GM18907 (cell line): Measurements from ENCODE around the gene TTC24.

Experiments used
- ATAC-seq: cut with Tn5 transposase; IDR thresholded peaks from one replicate; pipeline ENCODE4 v1.9.1; 2021; ENCODE audit warnings: mild to moderate bottlenecking, moderate library complexity; ENCODE audit not compliant: unreplicated experiment

The TTC24 gene

DNA sequence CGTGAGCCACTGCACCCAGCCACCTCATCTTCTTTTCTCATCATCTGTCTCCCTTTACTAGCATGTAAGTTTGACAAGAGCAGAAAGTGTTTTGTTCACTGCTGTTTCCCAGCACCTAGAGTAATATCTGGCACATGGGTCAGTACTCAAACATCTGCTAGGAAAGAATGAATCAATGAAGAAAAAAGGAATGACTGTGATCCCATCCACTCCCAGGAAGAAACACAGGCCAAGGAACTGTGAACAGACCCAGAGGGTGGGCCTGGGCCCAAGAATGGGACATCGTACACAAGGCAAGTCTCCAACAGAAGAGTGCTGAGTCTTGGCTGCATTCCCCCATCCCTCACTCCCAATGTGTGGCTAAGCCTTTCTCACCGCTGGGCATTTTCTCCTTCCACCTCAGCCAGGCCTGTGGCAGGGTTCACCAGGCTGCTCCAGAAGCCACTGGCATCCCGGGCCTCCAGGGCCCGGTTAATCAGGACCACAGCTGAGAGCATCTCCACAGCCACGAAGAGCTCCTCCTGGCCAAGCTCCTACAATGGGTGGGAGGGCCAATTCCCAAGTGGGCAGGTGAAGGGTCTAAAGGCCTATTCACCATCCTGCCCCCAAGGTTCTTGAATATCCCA lies 25.6 kb upstream of the TTC24 start:
- no peak for ATAC-seq

DNA sequence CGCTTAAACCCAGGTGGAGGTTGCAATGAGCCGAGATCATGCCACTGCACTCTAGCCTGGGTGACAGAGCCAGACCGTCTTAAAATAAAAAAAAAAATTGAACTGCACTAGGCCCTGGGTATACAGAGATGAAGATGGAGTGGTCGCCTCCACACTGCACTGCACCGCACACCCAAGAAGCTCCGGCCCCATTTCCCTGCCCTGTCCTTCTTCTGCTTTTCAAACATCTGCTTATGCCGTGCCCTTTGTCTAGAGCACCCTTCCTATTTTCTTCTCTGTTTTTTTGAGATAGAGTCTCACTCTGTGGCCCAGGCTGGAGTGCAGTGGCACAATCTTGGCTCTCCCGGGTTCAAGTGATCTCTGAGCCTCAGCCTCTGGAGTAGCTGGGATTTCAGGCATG lies 24.6 kb upstream of the TTC24 start:
- ATAC-seq = no peak

DNA sequence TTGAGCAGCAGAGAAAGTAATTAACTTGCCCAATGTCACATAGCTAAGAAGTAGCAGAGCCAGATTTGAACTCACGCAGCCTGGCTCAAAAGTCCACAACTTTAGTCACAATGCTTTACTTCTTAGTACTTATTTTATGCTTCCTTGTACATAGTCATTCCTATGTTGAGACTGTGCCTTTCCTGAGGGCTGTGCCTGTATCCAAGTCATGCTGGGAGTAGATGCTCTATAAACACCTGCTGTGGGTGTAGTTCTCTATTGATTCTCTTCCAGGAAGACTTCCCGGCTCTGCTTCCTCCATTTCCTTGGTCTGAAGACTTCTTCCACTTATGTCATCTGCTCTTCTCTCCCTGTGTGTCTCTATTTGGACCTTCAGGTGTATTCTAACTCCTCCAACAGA lies 23.8 kb upstream of the TTC24 start:
- no peak for ATAC-seq

DNA sequence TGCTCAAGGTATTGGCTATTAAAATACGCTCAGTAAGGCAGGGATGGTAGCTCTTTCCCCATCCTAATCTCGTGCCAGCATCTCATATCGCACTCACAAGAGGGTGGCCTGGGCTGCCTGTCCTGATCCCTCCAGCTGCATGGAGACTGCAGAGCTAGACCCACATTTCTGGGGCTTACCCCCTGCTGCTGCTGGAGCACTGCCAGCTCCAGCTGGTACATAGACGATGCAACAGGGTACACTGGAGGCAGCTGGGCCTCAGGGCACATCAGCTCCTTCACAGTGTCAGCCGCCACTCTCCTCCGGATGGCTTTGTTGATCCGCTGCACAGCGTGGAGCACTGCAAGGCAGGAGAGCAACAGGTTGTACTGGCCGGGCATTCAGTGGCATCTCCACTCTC lies 23.2 kb upstream of the TTC24 start:
- ATAC-seq = no peak

DNA sequence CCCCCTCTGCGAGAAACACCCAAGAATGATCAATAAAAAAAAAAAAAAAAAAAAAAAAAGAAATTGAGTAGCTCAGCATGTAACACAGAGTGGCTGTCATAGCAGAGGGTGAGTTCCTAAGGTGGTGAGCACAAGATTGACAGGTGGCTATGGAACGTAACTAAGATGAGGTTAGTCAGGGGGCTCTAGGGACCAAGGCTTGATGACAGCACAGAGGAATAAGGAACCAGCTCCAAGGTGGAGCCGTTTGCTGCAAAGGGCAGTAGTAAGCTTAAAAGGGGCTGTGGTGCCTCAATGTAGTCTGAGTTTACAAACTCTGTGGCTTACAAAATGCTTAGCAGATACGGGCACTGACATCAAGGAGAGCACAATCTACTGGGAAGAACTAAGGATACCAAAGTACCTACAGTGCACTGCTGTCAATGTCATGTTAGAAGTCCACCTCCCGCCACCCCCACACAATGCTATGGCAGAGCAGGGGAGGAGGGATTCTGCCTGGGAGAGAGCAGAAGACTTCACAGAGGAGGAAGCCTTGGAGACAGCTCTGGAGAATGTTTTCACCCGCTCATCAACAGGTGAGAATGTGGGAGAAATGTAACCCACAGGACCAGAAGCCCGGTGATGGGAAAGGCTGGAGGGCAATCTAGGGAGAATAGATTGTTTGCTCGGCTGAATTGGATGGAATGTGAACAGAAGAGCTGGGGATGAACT lies 20.3 kb upstream of the TTC24 start:
- no peak for ATAC-seq

DNA sequence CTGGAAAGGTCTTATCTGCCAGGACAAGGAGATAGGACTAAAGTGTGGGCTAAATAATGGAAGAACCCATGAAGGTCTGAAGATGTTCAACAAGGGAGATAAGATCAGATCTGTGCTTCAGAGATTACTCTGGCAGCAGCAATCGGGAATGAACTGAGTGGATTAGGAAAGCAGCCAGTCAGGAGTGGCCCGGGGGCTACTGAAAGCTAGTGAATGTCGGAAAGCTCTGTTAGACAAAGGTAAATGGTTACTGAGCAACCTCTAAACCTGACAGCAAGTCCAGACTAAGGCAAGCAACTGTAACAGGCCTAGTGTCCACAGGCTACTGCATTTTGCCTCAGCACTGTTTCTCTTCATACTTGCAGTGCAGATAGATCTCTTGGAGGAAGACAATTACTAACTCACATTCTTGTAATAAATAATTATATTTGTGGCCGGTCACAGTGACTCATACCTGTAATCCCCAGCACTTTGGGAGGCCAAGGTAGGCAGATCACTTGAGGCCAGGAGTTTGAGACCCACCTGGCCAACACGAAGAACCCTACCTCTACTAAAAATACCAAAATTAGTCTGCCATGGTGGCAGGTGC lies 19.6 kb upstream of the TTC24 start:
- ATAC-seq = no peak

DNA sequence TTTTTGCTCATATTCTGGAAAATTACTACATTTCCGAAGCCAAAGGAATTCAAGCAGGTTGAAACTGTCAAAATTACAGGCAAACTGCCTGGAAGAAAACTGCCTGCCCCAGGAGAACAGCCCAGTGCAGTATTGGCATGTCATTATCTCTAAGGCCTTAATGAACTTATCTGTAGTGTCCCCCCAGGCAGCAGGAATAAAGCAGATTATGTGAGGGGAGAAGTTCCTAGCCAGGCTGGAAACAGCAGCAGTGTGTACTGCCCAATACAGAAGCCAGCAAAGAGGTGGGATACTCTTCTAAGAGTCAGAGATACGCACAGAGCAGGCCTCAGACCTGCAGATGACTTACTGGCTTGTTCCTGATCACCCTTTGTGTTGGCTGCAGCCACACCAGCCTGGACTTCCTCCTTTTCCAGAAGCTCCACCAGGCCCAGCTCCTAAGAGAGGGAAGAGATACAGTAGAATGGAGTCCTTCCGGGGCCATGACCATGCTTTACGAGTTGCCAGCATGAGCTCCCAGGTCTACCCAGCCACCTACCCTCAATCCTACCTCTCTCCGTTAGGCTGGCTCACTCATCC lies 18.8 kb upstream of the TTC24 start:
- no peak for ATAC-seq

DNA sequence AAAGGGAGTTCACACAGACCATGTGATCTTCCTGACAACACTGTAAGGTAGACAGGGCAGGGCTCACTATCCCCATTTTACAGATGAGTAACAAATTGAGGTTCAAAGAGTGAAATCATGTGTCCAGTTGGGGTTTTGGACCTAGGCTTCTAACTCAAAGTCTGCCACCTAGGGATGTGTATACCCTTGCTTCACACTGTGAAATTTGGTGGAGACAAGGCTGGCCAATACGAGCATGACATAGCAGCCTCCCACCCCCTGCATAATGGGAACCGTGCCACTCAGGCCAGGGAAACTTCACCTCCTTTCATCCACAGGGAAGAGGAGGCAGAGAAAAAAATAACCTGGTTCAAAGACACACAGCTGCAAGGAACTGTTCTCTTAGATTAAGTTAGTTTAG lies 14.0 kb upstream of the TTC24 start:
- ATAC-seq = no peak

DNA sequence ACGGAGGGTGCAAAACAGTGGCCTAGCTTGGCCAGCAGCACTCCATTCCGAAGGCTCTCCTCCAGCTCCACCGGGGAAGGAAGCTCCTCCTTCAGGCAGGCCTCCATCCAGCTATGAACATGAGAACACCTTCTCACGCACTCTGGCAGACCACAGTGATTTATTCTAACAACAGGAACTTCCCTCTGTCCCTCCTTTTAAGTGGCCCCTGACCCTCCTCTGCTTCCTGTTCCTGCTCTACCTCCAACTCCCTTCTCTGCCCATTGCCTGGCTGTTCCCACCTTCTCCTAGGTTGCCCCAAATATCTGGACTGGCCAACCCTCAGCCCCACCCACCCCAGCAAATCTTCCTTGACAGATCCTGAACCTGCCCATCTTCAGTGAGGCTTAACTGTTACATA lies 13.1 kb upstream of the TTC24 start:
- ATAC-seq = no peak

DNA sequence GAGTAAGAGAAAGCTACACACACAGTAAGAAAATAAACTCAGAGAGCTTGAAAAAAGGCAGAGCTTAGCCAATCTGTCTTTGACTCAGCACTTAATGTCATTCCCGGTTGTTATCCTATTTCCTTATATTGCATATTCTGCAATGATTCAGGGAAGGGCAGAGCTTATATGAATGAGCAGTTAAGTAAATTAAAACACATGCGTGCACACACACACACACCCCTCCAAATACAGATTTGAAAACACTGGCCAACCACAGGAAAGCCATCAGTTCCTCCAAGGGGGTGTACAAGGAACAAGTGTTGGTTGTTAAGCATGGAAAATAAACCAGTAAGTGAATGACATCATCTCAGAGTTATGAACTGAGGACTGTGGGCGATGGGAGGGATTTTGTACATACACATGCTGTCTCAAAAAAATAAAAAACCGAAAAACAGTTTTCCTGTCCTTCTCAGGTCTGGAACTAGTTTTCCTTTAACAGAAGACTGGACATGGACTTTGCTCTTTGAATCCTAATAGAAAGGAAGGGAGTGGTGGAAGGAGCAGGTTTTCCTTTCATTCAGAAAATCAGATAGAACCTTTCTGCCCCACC lies 8.2 kb upstream of the TTC24 start:
- ATAC-seq = no peak

DNA sequence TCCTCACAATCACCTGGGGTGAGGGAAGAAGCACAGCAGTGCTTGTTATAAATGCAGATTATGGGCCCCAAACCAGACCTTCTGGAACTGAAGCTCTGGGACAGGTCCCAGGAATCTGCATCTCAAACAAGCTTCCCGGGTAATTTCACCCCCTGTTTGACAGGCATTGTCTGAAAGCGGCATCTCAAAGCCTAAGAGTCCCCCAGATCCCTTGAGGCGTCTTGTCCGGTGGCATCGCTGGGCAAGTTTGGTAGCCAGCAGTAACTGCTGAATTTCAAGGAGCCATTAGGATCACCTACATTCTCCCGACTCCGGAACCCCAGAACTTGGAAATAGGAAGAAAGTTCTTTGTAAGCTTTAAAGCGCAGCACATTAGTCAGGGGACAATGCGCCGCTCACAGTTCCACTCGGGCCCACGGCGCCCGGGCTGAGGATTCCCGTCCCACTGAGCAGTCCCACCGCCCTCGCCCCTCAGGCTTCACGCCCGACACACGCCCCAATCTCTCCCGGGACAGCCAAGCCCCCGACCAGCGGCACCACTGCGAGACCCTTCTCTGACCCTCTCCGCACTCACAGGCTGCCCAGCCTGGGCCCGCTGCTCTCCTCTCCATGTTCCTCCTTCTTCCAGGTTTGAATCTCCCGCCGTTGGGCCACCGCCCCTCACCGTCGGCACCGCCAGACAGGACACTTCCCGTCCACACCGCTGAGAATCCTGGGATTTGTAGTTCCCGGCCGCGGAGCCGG lies 7.4 kb upstream of the TTC24 start, which contains the start of gene IQGAP3:
Gene IQGAP3 (minus strand): TSS at position 647 of the 744 bp plus-strand sequence. CDS start 36 bp downstream, at position 611.
- ATAC-seq = peak; percentile 72

DNA sequence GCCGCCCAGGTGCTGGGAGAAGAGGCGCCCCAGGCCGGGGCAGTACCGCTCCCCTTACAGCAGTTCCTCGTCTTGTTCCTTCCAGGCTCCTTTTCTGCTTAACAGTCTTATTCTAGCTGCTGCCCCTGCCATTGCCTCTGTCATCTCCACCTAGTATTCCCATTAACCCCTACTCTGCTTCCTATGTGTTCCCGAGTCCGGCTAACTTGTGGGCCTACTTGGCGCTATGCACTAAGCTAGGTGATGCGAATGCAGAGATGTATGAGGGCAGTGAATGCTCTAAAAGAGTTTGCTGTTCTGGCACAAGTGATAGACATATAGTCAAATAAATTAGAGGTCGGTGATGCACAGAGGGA lies 6.9 kb upstream of the TTC24 start:
- no peak for ATAC-seq

DNA sequence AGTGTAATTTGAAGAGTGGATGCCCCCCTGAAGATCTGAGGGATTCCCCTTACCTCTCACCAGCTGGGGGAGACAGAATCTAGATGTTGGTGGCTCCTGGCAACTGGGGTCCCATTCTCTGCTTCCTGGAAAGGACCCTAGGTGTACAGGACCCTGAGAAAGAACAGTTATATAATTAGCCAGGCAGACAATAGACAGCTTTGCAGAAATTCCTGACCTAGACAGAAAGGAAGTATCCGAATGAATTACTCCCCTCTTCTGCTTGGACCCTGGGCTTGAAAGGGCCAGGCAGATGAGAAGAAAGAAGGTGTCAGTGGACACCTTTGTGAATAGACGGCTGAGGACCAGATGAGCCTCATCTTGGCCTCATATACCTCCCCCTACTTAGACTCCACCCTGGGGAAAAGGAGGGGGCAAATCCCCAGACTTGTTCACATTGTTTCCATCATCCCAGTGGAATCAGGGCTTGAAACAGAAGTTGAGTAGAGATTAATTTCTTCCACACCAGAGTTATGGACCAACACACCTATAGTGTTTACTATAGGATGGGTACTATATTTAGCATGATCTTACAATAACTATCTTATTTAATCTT lies 5.4 kb upstream of the TTC24 start:
- ATAC-seq = no peak

DNA sequence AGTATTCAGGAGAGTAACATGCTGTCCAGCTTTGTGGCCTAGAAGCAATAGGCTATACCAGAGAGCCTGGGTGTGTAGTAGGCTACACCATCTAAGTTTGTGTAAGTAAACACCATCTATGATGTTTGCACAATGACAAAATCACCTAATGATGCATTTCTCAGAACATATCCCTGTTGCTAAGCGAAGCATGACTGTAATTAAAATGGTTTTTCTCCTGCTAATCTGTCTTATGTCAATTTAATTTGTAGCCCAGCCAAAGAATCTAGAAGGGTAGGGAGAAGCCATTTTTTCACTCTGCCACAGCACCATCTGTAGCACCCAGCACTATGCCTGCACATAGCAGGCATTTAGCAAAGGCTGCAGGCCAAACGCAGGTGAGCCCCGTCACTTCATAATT lies 2.0 kb upstream of the TTC24 start:
- ATAC-seq = no peak

DNA sequence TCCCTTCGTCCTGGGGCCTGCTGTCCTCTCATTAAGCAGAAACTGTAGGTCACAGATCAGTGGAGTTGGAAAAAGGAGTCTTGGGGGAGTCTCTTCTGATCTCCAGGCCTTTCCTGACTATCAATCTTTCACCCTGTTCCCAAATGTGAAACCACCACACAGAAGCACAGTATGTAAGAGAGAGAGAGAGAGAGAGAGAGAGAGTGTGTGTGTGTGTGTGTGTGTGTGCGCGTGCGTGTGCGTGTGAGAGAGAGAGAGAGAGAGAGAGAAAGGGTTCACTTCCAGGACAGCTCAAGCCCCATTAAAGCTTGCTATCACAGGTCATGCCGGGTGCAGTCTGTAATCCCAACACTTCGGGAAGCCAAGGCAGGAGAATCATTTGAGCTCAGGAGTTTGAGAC lies 1.5 kb upstream of the TTC24 start:
- no peak for ATAC-seq

DNA sequence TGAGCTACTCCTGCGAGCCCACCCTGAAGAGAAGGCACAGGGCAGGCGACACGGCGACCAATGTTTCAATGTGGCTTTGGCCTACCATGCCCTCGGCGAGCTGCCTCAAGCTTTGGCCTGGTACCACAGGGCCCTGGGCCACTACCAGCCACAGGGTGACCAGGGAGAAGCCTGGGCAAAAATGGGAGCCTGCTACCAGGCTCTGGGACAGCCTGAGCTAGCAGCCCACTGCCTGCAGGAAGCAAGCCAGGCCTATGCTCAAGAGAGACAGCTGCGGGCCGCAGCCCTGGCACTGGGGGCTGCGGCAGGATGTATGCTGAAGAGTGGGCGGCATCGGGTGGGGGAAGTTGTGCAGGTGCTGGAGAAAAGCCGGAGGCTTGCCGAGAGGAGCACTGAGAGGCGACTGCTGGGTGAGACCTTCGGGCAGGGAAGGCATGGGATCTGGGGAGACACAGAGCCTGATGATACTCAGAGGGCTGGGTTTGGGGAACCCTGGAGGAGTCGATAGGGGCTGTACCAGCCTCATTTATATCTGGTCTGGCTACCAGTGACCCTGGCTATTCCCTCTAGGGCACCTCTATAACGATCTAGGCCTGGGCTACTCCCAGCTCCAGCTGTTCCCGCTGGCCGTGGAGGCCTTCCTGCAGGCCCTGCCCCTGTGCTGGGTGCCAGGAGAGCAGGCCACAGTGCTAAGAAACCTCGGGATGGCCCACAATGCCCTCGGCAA lies 2.3 kb downstream of the TTC24 start:
- no peak for ATAC-seq

DNA sequence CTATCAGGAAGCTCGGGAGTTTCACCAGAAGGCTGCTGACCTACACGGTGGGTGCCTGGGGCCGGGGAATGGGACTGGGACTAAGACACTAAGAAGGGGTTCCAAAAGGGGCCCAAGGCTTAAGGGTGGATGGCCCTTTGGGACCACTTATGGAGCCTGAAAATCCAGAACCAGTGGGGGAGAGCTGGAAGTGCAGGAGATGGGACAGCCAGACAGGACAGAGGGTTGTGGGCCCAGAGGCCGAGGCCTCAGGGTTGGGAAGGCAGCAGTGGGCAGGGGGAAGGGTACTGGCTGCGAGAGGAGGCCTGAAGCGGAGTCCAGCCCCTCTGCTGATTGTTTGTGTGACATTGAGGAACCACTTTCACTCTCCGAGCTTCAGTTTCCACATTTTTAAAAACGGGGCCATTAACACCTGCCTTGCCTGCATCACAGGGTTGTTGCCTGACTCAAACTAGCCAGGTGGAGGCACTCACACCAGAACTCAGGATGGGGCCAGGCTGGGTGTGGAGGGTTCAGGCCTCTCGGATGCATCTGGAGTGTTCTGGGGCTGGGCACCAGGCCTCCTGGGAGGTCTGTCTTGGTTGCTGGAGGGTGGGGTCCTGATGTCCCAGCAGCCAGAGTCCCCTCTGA lies 3.0 kb downstream of the TTC24 start:
- no peak for ATAC-seq

DNA sequence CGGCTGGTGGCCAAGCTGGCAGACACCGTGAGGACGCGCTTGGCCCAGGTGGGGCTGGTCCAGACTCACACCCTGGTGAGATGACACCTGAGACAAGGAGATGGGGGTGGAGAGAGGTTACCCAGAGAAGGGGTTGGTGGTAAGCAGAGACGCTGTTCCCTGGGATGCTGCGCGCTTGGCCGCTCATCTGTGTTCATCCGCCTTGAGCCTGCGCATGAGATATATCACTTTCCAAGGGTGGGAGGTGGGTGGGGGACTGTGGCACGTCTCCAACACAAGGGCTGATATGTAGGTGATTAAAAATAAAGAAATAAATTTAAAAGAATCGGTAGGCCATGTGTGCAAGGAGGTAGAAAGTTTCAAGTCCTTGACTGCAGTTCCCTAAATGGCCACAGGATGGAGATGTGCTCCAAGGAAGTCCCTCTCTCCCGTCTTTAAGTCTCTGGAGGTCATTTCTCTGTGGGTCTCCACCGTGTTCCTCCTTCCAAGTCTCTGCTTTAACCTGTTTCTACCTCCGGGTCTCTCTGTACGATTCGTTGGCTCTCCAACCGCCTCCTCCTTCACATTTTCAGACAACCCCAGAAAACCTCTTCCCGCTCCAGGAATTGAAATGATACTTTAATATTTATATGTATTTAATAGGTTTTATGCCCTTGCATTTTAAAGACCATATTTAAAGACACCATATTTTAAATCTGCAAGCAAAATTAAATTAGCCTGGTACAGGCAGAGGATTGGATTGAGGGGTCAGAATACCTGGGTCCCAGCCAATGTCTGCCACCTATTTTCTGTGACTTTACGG lies 4.5 kb downstream of the TTC24 start:
- no peak for ATAC-seq

DNA sequence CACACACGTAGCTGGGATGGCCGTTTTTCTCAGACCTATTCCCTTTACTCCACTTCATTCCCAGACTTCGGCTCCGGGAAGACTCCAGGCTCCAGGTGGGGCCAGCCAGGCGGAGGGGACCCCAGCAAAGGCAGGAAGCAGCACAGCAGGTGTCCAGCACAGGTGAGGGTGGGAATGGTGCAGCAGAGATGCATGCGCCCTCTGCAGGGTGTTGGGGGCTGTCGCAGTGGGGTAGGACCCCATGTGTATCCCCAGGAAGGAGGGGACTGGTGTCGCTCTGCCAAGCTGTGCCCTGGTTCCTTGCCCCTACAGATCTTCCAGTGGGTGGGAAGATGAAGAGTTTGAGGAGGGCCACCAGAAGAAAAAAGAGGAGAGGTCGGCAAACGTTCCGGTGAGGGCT lies 5.3 kb downstream of the TTC24 start:
- no peak for ATAC-seq
